Measurements from ENCODE around the gene CEP170. TPM values are rescaled to one million over a fixed set of nuclear protein-coding genes. Genes with fewer than 3 reads are reported as not detected.
"Not testable (repeated sequence)": the region's sequence is repeated elsewhere in the genome, so short reads cannot be mapped to it uniquely, and the experiment has no call there.

CEP170 gene
- total RNA-seq, 4 donors from 2014 or later = 40.3 to 114 (median 55.6) TPM

GRCh38 chr1:243179720-243180119 lies 75.4 kb downstream of the CEP170 start:
- Histone ChIP-seq H3K36me3 (no peaks in the 10 kb centered on the region), H3K4me1 (no peaks in the 10 kb centered on the region), H3K9me3 (no peaks in the 10 kb centered on the region), H3K27ac (no peak overlapping the region), H3K4me3 (no peak overlapping the region), H3K27me3 (no peaks in the 10 kb centered on the region)
- intact Hi-C loops (cut with DNase I; ENCODE audit: low total_unique reads) = no loop called here
- no peak for DNase-seq
- TF ChIP-seq POLR2A (IDR thresholded peaks at IDR 0.05) (no peak), CTCF (IDR thresholded peaks at IDR 0.05) (no peak)

- H3K4me3 ChIP-seq; H3K9me3 ChIP-seq; H3K27ac ChIP-seq; H3K4me1 ChIP-seq; H3K27me3 ChIP-seq; H3K36me3 ChIP-seq; DNase-seq; intact Hi-C loops (cut with DNase I; ENCODE audit: low total_unique reads): not testable (repeated sequence)
Measured at GRCh38 chr1:243177792-243178191, 77.3 kb downstream of the CEP170 start.

- H3K27me3 ChIP-seq; H3K4me3 ChIP-seq; H3K36me3 ChIP-seq; intact Hi-C loops (cut with DNase I; ENCODE audit: low total_unique reads); DNase-seq; H3K9me3 ChIP-seq; H3K4me1 ChIP-seq; H3K27ac ChIP-seq: not testable (repeated sequence)
Measured at GRCh38 chr1:243173758-243174369, 81.2 kb downstream of the CEP170 start.

- H3K27me3 ChIP-seq; H3K27ac ChIP-seq; H3K4me1 ChIP-seq; H3K4me3 ChIP-seq; H3K36me3 ChIP-seq; DNase-seq; H3K9me3 ChIP-seq; intact Hi-C loops (cut with DNase I; ENCODE audit: low total_unique reads): not testable (repeated sequence)
Measured at GRCh38 chr1:243164911-243165310, 90.2 kb downstream of the CEP170 start.

GRCh38 chr1:243150906-243151305 lies 104.2 kb downstream of the CEP170 start:
- H3K36me3 ChIP-seq; H3K4me3 ChIP-seq; intact Hi-C loops (cut with DNase I; ENCODE audit: low total_unique reads); DNase-seq; H3K4me1 ChIP-seq; H3K27me3 ChIP-seq; H3K27ac ChIP-seq; H3K9me3 ChIP-seq: not testable (repeated sequence)

GRCh38 chr1:243149120-243149519 lies 106.0 kb downstream of the CEP170 start:
- H3K36me3 ChIP-seq; H3K4me3 ChIP-seq; intact Hi-C loops (cut with DNase I; ENCODE audit: low total_unique reads); H3K27ac ChIP-seq; DNase-seq; H3K27me3 ChIP-seq; H3K4me1 ChIP-seq; H3K9me3 ChIP-seq: not testable (repeated sequence)

GRCh38 chr1:243147351-243147750 lies 107.7 kb downstream of the CEP170 start:
- H3K4me1 ChIP-seq; DNase-seq; intact Hi-C loops (cut with DNase I; ENCODE audit: low total_unique reads); H3K4me3 ChIP-seq; H3K9me3 ChIP-seq; H3K27me3 ChIP-seq; H3K27ac ChIP-seq; H3K36me3 ChIP-seq: not testable (repeated sequence)

- intact Hi-C loops (cut with DNase I; ENCODE audit: low total_unique reads); H3K36me3 ChIP-seq; H3K27me3 ChIP-seq; DNase-seq; H3K4me1 ChIP-seq; H3K27ac ChIP-seq; H3K9me3 ChIP-seq; H3K4me3 ChIP-seq: not testable (repeated sequence)
Measured at GRCh38 chr1:243140498-243140897, 114.6 kb downstream of the CEP170 start.

- H3K4me1 ChIP-seq; DNase-seq; H3K36me3 ChIP-seq; H3K27me3 ChIP-seq; intact Hi-C loops (cut with DNase I; ENCODE audit: low total_unique reads); H3K4me3 ChIP-seq; H3K27ac ChIP-seq; H3K9me3 ChIP-seq: not testable (repeated sequence)
Measured at GRCh38 chr1:243122876-243123409, 132.1 kb downstream of the CEP170 start.

- DNase-seq; H3K36me3 ChIP-seq; H3K9me3 ChIP-seq; intact Hi-C loops (cut with DNase I; ENCODE audit: low total_unique reads); H3K4me1 ChIP-seq; H3K27me3 ChIP-seq; H3K4me3 ChIP-seq; H3K27ac ChIP-seq: not testable (repeated sequence)
Measured at GRCh38 chr1:243121939-243122338, 133.1 kb downstream of the CEP170 start.

GRCh38 chr1:243118601-243119322 lies 136.3 kb downstream of the CEP170 start:
- H3K4me3 ChIP-seq; H3K27ac ChIP-seq; intact Hi-C loops (cut with DNase I; ENCODE audit: low total_unique reads); H3K36me3 ChIP-seq; H3K9me3 ChIP-seq; H3K27me3 ChIP-seq; H3K4me1 ChIP-seq; DNase-seq: not testable (repeated sequence)

- H3K27ac ChIP-seq; H3K9me3 ChIP-seq; intact Hi-C loops (cut with DNase I; ENCODE audit: low total_unique reads); H3K36me3 ChIP-seq; H3K4me3 ChIP-seq; DNase-seq; H3K4me1 ChIP-seq; H3K27me3 ChIP-seq: not testable (repeated sequence)
Measured at GRCh38 chr1:243116187-243116586, 138.9 kb downstream of the CEP170 start.

Measured in uterus (tissue), 4 donors.